ENCODE measurements around the gene GDA.

Gene GDA

GRCh38 chr9:72256931-72257330 lies 107.7 kb downstream of the GDA start:
- Histone ChIP-seq H2BK15ac (ENCODE audit: low read depth, poor library complexity, severe bottlenecking) (no peak overlapping the region), H3K23ac (ENCODE audit: low read length in 2 of 2) (no peak overlapping the region), H3K4me1 (ENCODE audit: control insufficient read depth, insufficient read depth, low read depth, low read length) (no peaks in the 10 kb centered on the region), H3K4me2 (ENCODE audit: low read length, poor library complexity, severe bottlenecking) (no peak overlapping the region), H3K27ac (ENCODE audit: low read length, poor library complexity, severe bottlenecking) (no peak overlapping the region), H3K4ac (ENCODE audit: low read depth in 1 of 2, low read length in 2 of 2) (no peak overlapping the region), H3K36me3 (ENCODE audit: control insufficient read depth in 1 of 2, insufficient read depth in 2 of 2, low read depth in 1 of 2, low read length in 2 of 2) (no peaks in the 10 kb centered on the region), H2BK120ac (ENCODE audit: low read depth, low read length) (no peak overlapping the region), H2AK5ac (ENCODE audit: low read length, severe bottlenecking) (no peak overlapping the region), H2BK12ac (ENCODE audit: low read length in 2 of 2) (no peak overlapping the region), H3K9ac (ENCODE audit: low read length) (no peak overlapping the region), H2AFZ (ENCODE audit: low read depth, low read length) (no peak overlapping the region), H4K91ac (ENCODE audit: low read length) (no peak overlapping the region), H3K14ac (ENCODE audit: low read length in 2 of 2) (no peak overlapping the region), H3K18ac (ENCODE audit: low read depth in 1 of 2, low read length in 2 of 2) (no peak overlapping the region), H4K8ac (ENCODE audit: low read length) (no peak overlapping the region), H3K4me3 (ENCODE audit: insufficient read depth in 1 of 2, low read depth in 1 of 2, low read length in 2 of 2) (no peak overlapping the region), H2BK5ac (ENCODE audit: low read depth, low read length, poor library complexity, severe bottlenecking) (no peak overlapping the region), H3K9me3 (ENCODE audit: control insufficient read depth, low read length) (no peaks in the 10 kb centered on the region), H3K27me3 (ENCODE audit: control insufficient read depth in 1 of 2, insufficient read depth in 1 of 2, low read length in 2 of 2) (peaks cover 8 to 19% of the 10 kb centered on the region in 2 experiments), H3K79me1 (replicated peaks; ENCODE audit: low read length, poor library complexity, severe bottlenecking) (no peaks in the 10 kb centered on the region)
- 79% methylated on average over 6 of the region's 6 CpGs for WGBS
- no peak for DNase-seq

- 73% methylated on average over 3 of the region's 3 CpGs for WGBS
Observed at GRCh38 chr9:72257814-72258213, 108.6 kb downstream of the GDA start.

DNA sequence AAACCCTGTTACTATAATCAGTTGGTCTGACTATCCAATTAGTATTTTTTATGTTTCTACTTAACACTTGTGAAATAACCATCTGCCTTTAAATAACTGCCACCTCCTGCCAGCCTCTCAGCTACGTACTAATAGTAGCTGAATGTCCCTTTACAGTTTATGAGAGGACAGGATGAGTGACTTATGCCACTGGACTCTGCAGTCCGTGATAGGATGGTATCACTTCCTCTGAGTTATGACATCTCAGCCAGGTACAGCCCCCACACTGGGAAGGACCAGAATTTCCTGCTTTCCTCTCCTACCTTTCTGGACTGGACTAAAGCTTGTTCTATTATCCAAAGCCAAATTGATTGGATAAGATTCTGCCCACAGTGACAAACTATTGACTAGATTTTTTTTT lies 112.8 kb downstream of the GDA start:
- 65% methylated on average over 2 of the region's 2 CpGs for WGBS
- no peak overlapping the region for H2BK15ac ChIP-seq (ENCODE audit: low read depth, poor library complexity, severe bottlenecking)

More at GRCh38 chr9:72257814-72258213, 108.6 kb downstream of the GDA start:
- Histone ChIP-seq H3K27me3 (ENCODE audit: control insufficient read depth in 1 of 2, insufficient read depth in 1 of 2, low read length in 2 of 2) (peaks cover 8 to 19% of the 10 kb centered on the region in 2 experiments), H3K4ac (ENCODE audit: low read depth in 1 of 2, low read length in 2 of 2) (no peak overlapping the region), H2BK5ac (ENCODE audit: low read depth, low read length, poor library complexity, severe bottlenecking) (no peak overlapping the region), H3K4me2 (ENCODE audit: low read length, poor library complexity, severe bottlenecking) (no peak overlapping the region), H3K9ac (ENCODE audit: low read length) (no peak overlapping the region), H3K4me3 (ENCODE audit: insufficient read depth in 1 of 2, low read depth in 1 of 2, low read length in 2 of 2) (no peak overlapping the region), H2BK12ac (ENCODE audit: low read length in 2 of 2) (no peak overlapping the region), H2BK15ac (ENCODE audit: low read depth, poor library complexity, severe bottlenecking) (no peak overlapping the region), H3K36me3 (ENCODE audit: control insufficient read depth in 1 of 2, insufficient read depth in 2 of 2, low read depth in 1 of 2, low read length in 2 of 2) (no peaks in the 10 kb centered on the region), H3K18ac (ENCODE audit: low read depth in 1 of 2, low read length in 2 of 2) (no peak overlapping the region), H2AK5ac (ENCODE audit: low read length, severe bottlenecking) (no peak overlapping the region), H3K27ac (ENCODE audit: low read length, poor library complexity, severe bottlenecking) (no peak overlapping the region), H3K4me1 (ENCODE audit: control insufficient read depth, insufficient read depth, low read depth, low read length) (no peaks in the 10 kb centered on the region), H2BK120ac (ENCODE audit: low read depth, low read length) (no peak overlapping the region), H3K23ac (ENCODE audit: low read length in 2 of 2) (no peak overlapping the region), H4K8ac (ENCODE audit: low read length) (no peak overlapping the region), H4K91ac (ENCODE audit: low read length) (no peak overlapping the region), H3K79me1 (replicated peaks; ENCODE audit: low read length, poor library complexity, severe bottlenecking) (no peaks in the 10 kb centered on the region), H3K9me3 (ENCODE audit: control insufficient read depth, low read length) (no peaks in the 10 kb centered on the region), H2AFZ (ENCODE audit: low read depth, low read length) (no peak overlapping the region), H3K14ac (ENCODE audit: low read length in 2 of 2) (no peak overlapping the region)
- DNase-seq = no peak

DNA sequence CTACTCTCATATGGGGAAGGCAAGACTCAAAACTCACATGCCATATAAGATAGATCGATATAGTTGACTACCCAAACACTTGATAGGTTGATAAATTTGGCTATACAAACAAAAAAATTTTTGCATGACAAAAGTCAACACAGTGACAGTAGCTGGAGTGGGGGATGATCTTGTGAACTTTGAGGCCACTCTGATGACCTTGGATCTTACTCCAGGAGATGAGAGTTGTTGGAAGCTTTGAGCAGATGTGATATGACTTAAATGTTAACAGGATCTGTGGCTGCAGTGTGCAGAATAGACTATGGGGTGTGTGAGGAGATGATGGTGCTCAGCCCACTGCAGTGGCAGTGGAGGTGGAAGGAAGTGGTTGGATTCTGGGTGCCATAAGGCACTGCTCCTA lies 114.3 kb downstream of the GDA start:
- Histone ChIP-seq H3K14ac (ENCODE audit: low read length in 2 of 2) (no peak overlapping the region), H3K79me1 (replicated peaks; ENCODE audit: low read length, poor library complexity, severe bottlenecking) (no peaks in the 10 kb centered on the region), H3K9me3 (ENCODE audit: control insufficient read depth, low read length) (no peaks in the 10 kb centered on the region), H3K9ac (ENCODE audit: low read length) (no peak overlapping the region), H2AK5ac (ENCODE audit: low read length, severe bottlenecking) (no peak overlapping the region), H3K18ac (ENCODE audit: low read depth in 1 of 2, low read length in 2 of 2) (no peak overlapping the region), H3K27ac (ENCODE audit: low read length, poor library complexity, severe bottlenecking) (no peak overlapping the region), H3K4me2 (ENCODE audit: low read length, poor library complexity, severe bottlenecking) (no peak overlapping the region), H3K23ac (ENCODE audit: low read length in 2 of 2) (no peak overlapping the region), H2BK12ac (ENCODE audit: low read length in 2 of 2) (no peak overlapping the region), H3K36me3 (ENCODE audit: control insufficient read depth in 1 of 2, insufficient read depth in 2 of 2, low read depth in 1 of 2, low read length in 2 of 2) (no peaks in the 10 kb centered on the region), H2BK15ac (ENCODE audit: low read depth, poor library complexity, severe bottlenecking) (no peak overlapping the region), H3K4ac (ENCODE audit: low read depth in 1 of 2, low read length in 2 of 2) (no peak overlapping the region), H3K4me3 (ENCODE audit: insufficient read depth in 1 of 2, low read depth in 1 of 2, low read length in 2 of 2) (no peak overlapping the region), H4K8ac (ENCODE audit: low read length) (no peak overlapping the region), H4K91ac (ENCODE audit: low read length) (no peak overlapping the region), H2BK120ac (ENCODE audit: low read depth, low read length) (no peak overlapping the region), H3K27me3 (ENCODE audit: control insufficient read depth in 1 of 2, insufficient read depth in 1 of 2, low read length in 2 of 2) (peaks cover 5 to 24% of the 10 kb centered on the region in 2 experiments), H2AFZ (ENCODE audit: low read depth, low read length) (no peak overlapping the region), H2BK5ac (ENCODE audit: low read depth, low read length, poor library complexity, severe bottlenecking) (no peak overlapping the region), H3K4me1 (ENCODE audit: control insufficient read depth, insufficient read depth, low read depth, low read length) (no peaks in the 10 kb centered on the region)
- no peak for DNase-seq
- WGBS = no CpG with 5 or more reads among the region's 1 CpG

More for the DNA sequence above, 112.8 kb downstream of the GDA start:
- Histone ChIP-seq H2BK12ac (ENCODE audit: low read length in 2 of 2) (no peak overlapping the region), H3K9ac (ENCODE audit: low read length) (no peak overlapping the region), H3K27ac (ENCODE audit: low read length, poor library complexity, severe bottlenecking) (no peak overlapping the region), H4K91ac (ENCODE audit: low read length) (no peak overlapping the region), H3K4ac (ENCODE audit: low read depth in 1 of 2, low read length in 2 of 2) (no peak overlapping the region), H3K18ac (ENCODE audit: low read depth in 1 of 2, low read length in 2 of 2) (no peak overlapping the region), H3K9me3 (ENCODE audit: control insufficient read depth, low read length) (no peaks in the 10 kb centered on the region), H3K4me1 (ENCODE audit: control insufficient read depth, insufficient read depth, low read depth, low read length) (no peaks in the 10 kb centered on the region), H4K8ac (ENCODE audit: low read length) (no peak overlapping the region), H3K27me3 (ENCODE audit: control insufficient read depth in 1 of 2, insufficient read depth in 1 of 2, low read length in 2 of 2) (peaks cover 6 to 19% of the 10 kb centered on the region in 2 experiments), H2AFZ (ENCODE audit: low read depth, low read length) (no peak overlapping the region), H2BK5ac (ENCODE audit: low read depth, low read length, poor library complexity, severe bottlenecking) (no peak overlapping the region), H3K4me2 (ENCODE audit: low read length, poor library complexity, severe bottlenecking) (no peak overlapping the region), H3K23ac (ENCODE audit: low read length in 2 of 2) (no peak overlapping the region), H3K36me3 (ENCODE audit: control insufficient read depth in 1 of 2, insufficient read depth in 2 of 2, low read depth in 1 of 2, low read length in 2 of 2) (no peaks in the 10 kb centered on the region), H2BK120ac (ENCODE audit: low read depth, low read length) (no peak overlapping the region), H3K4me3 (ENCODE audit: insufficient read depth in 1 of 2, low read depth in 1 of 2, low read length in 2 of 2) (no peak overlapping the region), H3K79me1 (replicated peaks; ENCODE audit: low read length, poor library complexity, severe bottlenecking) (no peaks in the 10 kb centered on the region), H3K14ac (ENCODE audit: low read length in 2 of 2) (no peak overlapping the region), H2AK5ac (ENCODE audit: low read length, severe bottlenecking) (no peak overlapping the region)
- DNase-seq = no peak
